OCI-LY1 (cell line): ENCODE results near the gene KLF17.

Experiments used
- EZH2 ChIP-seq: fragments of 200-600 bp; sonication (generic), shearing (Covaris generic); IDR thresholded peaks from 2 replicates; pipeline ENCODE4 v1.8.0; 2017; ENCODE audit warnings: borderline replicate concordance, mixed run types, mild to moderate bottlenecking, antibody characterized with exemption, low read length, moderate library complexity, mixed read lengths
- TF ChIP-seq, protein P1 (sequence below): fragments of 200-600 bp; sonication (generic), shearing (Covaris generic); IDR thresholded peaks from 2 replicates; pipeline ENCODE4 v1.5.1; 2017; ENCODE audit warnings: mild to moderate bottlenecking, antibody characterized with exemption, low read length, moderate library complexity, mixed read lengths

DNA sequence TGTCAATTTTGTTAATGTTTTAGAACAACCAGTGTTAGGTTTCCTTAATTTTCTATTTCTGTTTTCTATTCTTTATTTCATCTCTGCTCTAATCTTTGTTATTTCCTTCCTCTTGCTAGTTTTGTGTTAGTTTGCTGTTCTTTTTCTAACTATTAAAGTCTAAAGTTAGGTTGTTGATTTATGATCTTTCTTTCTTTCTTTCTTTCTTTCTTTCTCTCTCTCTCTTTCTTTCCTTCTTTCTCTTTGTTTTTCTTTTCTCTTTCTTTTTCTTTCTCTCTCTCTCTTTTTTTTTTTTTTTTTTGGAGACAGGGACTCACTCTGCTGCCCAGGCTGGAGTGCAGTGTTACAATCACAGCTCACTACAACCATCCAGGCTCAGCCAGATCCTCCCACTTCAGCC is 40.2 kb downstream of the KLF17 start:
- TF ChIP-seq, protein P1, sequence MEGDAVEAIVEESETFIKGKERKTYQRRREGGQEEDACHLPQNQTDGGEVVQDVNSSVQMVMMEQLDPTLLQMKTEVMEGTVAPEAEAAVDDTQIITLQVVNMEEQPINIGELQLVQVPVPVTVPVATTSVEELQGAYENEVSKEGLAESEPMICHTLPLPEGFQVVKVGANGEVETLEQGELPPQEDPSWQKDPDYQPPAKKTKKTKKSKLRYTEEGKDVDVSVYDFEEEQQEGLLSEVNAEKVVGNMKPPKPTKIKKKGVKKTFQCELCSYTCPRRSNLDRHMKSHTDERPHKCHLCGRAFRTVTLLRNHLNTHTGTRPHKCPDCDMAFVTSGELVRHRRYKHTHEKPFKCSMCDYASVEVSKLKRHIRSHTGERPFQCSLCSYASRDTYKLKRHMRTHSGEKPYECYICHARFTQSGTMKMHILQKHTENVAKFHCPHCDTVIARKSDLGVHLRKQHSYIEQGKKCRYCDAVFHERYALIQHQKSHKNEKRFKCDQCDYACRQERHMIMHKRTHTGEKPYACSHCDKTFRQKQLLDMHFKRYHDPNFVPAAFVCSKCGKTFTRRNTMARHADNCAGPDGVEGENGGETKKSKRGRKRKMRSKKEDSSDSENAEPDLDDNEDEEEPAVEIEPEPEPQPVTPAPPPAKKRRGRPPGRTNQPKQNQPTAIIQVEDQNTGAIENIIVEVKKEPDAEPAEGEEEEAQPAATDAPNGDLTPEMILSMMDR = no peak
- TF ChIP-seq EZH2 = no peak
